ENCODE results near the gene POU2F2.
"Not testable (repeated sequence)": the region's sequence is repeated elsewhere in the genome, so short reads cannot be mapped to it uniquely, and the experiment has no call there.

Gene POU2F2

DNA sequence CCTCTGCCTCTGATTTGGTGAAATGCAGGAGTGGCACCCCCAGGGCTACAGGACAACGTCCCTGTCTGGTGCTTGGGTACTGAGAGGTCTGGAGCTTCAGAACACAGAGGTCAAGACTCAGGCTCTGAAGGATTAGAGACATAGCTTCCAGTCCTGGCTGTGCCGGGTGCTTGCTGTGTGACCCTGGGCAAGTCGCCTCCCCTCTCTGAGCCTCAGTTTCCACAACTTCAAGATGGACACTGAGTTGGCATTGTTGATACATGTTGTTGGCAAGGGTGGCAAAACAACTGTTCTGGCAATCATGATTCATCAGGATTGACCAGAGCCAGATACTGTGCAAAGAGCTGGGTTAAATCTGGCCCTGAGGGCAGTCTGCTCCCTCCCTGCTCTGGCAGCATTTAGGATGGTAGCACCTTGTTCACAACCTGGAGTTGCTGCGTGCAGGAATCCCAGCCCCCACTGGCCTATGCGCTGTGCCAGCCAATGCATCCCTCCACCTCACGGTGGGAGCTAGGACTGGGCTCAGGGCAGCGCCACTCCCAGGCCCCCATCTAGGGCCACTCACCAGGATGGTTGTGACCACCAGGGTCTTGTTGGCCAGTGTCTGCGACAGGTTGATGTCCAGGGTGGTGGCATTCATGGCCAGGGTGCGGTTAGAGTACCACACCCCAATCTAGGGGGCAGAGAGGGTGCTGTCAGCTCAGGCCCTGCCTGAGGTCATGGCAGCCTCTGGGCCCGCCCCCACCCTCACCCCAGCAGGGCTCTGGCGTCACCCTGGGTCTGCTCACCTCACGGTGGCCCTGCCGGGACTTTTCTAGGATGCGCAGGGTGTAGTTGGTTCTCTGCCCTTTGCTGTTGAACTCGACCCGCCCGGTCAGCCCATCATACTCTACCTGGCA, 79.0 kb downstream of the POU2F2 start:
- no peak for DNase-seq

DNA sequence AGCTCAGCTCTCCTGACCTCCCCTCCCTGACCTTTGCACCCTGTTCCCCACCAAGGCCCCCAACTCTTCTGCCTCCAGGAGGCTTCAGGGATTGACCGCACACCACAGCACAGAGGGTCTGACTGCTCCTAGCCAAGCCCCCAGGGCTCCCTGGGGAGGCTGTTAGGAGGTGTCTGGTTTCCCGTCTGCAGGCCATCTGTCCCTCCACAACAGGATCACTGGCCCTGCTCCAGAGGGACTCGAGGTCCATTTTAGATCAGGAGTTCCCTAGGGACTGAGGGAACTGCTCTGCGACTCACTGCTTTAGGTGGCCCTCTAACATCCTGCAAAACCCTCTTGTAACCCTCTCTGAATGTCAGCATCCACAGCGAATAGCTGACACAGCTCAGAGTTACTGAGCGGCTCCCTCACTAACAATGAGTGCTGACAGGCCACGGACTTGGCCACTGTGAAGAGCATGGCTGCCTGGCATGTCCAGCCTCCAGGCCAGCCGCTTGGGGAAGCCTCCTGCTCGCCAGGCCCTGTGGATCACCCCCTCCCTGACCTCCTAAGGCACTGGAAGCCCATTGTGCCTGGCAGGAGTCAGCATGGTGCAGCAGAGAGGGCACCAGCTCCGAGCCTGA, 79.9 kb downstream of the POU2F2 start:
- no peak for DNase-seq

DNA sequence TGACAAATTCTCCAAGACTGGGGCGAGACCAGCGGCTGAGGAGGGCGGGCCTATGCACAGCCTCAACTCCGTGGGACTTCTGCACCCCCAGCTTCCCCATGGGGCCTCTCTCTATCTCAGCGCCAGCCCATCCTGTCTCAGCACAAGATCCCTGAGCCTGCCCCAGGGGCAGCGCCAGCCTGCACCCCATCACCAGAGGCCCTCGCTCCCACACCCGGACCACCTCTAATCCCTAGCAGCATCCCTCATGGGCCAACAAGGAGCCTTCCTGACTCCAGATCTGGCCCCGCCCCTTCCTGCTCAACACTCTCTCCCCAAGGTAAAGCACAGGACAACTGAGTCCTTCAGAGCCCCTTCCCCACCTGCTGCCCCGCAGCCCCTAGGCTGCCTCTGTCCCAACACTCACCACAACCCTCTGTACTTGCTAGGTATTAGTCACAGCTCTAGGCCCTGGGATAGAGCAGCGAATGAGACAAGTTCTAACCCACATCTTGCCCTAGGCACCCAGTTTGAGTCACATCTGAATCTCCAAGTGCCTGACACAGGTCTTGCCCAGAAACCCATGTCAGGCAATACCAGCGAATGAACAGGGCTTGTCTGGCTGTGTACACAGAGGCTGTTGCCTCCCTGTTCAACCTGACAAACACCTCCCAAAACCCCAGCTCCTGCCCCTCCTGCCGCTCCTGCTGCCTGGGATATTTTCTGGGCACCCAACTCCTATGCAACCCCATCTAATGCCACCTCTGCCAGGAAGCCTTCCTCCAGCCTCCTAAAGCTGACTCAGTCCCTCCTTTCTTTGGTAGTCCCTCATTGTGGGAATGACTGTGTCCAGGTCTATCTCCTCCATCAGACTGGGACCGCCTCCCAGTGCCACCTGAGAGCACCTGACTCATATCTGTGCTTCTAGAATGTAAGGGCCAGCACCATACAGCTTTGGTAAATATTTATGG, 80.8 kb downstream of the POU2F2 start:
- DNase-seq: no peak

DNA sequence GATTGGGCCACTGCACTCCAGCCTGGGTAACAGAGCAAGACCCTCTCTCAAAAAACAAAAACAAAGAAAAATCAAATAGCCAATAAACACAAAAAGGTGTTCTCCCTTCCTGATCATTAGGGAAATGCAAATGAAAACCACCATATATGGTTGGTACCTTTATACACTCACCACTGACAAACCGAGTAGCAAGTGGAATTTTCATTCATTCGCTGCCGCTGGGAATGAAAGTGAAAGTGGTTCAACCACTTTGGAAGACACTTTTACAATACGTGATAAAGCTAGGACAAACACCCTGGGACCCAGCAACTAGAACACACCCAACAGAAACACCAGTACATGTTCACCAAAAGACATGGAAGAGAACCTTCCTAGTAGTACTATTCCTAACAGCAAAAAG, 83.3 kb downstream of the POU2F2 start:
- no peak for DNase-seq

DNA sequence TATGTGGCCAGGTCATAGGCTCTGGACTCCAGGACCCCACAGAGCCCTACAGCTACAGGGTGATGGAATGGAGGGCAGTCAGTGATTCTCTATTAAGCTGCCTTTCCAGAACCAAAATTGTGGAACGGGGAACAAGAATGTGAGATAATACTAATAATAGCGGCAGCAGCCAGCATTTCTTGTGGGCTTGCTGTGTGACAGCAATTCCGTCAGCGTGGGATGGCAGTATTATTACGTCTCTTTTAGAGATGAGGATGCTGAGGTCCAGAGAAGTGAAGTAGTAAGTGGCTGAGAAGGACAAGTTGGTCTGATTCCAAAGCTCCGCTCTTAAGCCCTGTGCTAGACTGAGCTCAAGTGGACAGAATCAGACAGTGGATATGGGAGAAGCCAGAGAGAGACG, 86.7 kb downstream of the POU2F2 start:
- no peak for DNase-seq

DNA sequence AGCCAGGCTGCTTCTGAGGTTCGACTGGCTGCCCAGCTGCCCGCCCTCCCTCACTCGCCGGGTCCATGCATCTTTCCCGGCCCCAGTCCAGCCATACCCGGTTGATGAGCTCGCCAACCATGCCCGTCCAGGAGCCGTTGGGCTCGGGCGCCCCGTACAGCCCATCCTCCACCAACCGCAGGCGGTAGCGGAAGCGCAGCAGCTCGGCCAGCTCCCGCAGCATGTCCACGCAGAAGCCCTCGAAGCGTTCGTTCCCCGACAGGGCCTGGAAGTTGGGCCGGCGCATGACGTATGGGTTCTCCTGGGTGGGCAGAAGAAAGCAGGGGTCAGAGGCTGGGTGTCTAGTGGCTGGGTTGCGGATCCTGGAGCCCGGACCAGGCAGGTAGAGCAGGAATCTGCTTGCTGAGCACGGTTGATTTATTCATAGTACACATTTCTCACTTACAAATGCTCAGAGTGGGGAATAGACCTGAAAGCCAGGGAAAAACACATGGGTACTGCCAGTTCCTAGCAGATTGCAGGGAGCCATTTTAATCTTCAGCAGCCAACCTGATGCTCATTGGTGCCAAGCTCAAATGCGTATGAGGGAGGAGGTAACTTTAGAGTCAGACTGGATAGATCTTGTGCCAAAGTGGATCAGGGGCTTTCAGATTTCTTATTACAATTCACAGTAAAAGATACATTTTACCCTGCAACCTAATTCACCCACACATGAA, 89.6 kb downstream of the POU2F2 start:
- no peak for DNase-seq

DNA sequence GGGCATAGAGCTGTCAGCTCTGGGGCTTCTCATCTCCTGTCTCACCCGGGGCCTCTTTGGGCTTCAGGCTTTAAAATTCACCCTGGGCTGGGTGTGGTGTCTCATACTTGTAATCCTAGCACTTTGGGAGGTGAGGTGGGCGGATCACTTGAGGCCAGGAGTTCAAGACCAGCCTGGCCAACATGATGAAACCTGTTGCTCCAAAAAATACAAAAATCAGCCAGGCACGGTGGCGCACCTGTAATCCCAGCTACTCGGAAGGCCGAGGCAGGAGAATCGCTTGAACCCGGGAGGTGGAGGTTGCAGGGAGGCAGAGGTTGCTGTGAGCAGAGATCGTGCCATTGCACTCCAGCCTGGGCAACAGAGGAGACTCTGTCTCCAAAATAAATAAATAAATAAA, 91.8 kb downstream of the POU2F2 start:
- not testable (repeated sequence) for DNase-seq

DNA sequence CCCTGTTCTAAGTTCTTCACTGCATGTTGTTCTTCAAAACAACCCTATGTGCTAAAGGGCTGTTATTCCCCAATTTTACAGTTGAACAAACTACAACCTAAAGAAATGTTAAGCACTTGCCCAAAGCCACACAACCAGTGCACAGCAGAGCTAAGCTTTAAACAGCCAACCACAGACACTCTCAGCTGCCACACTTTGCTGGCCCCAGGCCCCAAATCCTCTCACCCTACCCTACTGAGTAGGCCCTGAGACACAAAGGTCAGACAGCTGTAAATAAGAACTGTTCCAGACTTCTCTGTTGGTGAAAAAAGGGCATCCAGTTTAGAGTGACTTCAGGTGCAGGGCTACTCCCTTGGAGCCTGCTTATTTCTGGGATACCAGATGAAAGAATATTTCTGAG, 92.2 kb downstream of the POU2F2 start:
- no peak for DNase-seq

DNA sequence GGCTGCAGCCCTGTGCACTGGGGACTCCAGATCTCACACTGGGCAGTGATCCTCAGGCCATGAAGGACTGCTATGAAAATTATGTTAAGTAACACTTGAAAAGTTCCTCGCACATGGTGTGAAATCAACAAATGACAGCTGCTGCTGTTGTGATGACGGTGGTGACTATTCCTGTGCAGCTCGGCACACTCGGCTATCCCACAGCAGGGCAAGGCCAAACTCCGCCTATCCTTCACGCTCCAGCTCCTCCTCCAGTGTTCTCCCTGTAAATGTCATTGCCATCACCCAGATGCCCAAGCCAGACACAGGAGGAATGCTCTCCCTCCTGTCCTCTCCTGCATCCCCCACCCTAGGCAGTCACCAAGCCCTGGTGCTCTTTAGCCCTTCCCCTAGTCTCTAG, 93.6 kb downstream of the POU2F2 start:
- DNase-seq: no peak

DNA sequence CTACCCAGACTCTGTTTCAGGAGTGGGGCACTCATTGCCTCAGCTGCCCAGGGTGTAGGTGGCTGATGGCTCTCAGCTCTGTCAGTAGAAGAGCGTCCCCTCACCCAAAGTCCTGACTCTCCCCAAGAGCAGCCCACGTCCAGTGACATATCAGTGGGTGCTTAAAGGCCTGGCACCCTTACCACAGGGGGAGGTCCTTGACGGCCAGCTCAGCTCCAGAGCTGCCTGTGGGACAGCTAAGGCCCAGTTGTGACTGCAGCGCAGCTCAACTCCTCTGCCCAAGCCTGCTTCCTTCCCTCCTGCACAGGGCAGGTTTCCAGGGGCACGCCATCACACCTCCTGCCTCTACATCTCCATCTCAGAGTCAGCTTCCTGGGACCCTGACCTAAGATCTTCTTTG, 94.6 kb downstream of the POU2F2 start:
- no peak for DNase-seq

All from T1000 (cell line).